OCI-LY3 (cell line): ENCODE data around the gene NMRK1.

Experiments used
- H2AFZ ChIP-seq: fragments of 200-600, 300-600 bp; shearing (Covaris generic); 2 replicates; pipeline ENCODE4 v1.6.0; 2014; ENCODE audit warnings: antibody characterized with exemption, low read depth, low read length
- H3K27ac ChIP-seq: fragments of 200-600, 300-600 bp; sonication (generic); 2 replicates; pipeline ENCODE4 v1.5.1; 2014; ENCODE audit warnings: mild to moderate bottlenecking, low read length, moderate library complexity, mixed read lengths
- H3K27me3 ChIP-seq: fragments of 200-600, 300-600 bp; sonication (generic); 2 replicates; pipeline ENCODE4 v1.6.1; 2014; ENCODE audit warnings: low read depth, low read length, mixed read lengths
- H3K36me3 ChIP-seq: fragments of 200-600, 300-600 bp; sonication (generic); replicated peaks from 2 replicates; pipeline ENCODE3; 2014; ENCODE audit warnings: low read depth, low read length, mixed read lengths
- H3K4me1 ChIP-seq: fragments of 300-600, 200-600 bp; sonication (generic); 2 replicates; pipeline ENCODE4 v1.6.1; 2014; ENCODE audit warnings: low read length, mixed read lengths
- H3K4me2 ChIP-seq: fragments of 200-600, 300-600 bp; sonication (generic); 2 replicates; pipeline ENCODE4 v1.6.1; 2014; ENCODE audit warnings: low read length, mixed read lengths
- H3K4me3 ChIP-seq: fragments of 300-600, 200-600 bp; sonication (generic); 2 replicates; pipeline ENCODE4 v1.5.1; 2014; ENCODE audit warnings: antibody characterized with exemption, mild to moderate bottlenecking, low read length, moderate library complexity
- H3K79me2 ChIP-seq: fragments of 300-600, 200-600 bp; shearing (Covaris generic); 2 replicates; pipeline ENCODE4 v1.6.1; 2014; ENCODE audit warnings: mild to moderate bottlenecking, low read length, mixed read lengths
- H3K9ac ChIP-seq: fragments of 300-600, 200-600 bp; shearing (Covaris generic); 2 replicates; pipeline ENCODE4 v1.6.0; 2014; ENCODE audit warnings: mild to moderate bottlenecking, low read length, moderate library complexity
- H3K9me3 ChIP-seq: fragments of 200-600, 300-600 bp; shearing (Covaris generic); 2 replicates; pipeline ENCODE4 v1.6.1; 2014; ENCODE audit warnings: low read length, mixed read lengths; ENCODE audit not compliant: insufficient read depth
- H4K20me1 ChIP-seq: fragments of 200-600, 300-600 bp; sonication (generic); 2 replicates; pipeline ENCODE4 v1.6.1; 2016; ENCODE audit warnings: low read length, mixed read lengths; ENCODE audit not compliant: insufficient read depth
- EZH2phosphoT487 ChIP-seq: fragments of 200-600 bp; shearing (Covaris generic); IDR thresholded peaks from 2 replicates; pipeline ENCODE4 v1.6.1; 2018; ENCODE audit warnings: antibody characterized with exemption, mixed run types, low read depth
- TF ChIP-seq, protein P1 (sequence below): fragments of 200-600, 300-600 bp; sonication (generic); IDR thresholded peaks from 2 replicates; pipeline ENCODE4 v1.5.1; 2014; ENCODE audit warnings: antibody characterized with exemption, low read length, low read depth

Gene NMRK1

DNA sequence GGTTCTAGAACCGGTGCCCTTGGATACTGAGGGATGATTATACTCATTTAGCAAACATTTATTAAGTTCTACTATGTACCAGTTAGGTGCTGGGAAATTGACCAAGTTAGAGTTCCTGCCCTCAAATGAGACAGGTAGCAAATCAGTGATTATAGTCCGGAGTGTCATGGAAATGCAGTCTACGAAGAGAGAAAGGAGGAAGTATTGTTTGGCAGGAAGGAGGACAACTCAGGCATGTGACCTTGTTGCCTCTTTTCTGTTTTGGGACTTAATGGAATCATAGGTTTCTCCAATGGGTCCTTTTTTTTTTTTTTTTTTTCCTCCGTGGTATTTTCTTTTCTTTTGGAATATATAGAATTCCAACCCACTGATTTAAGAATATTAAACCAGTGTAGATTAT is 28.4 kb upstream of the NMRK1 start:
- no peak overlapping the region for H3K9ac ChIP-seq
- H3K27me3 ChIP-seq, result no peaks in the 10 kb centered on the region
- no peak overlapping the region for H3K27ac ChIP-seq
- no peaks in the 10 kb centered on the region for H3K36me3 ChIP-seq
- H3K4me2 ChIP-seq, result no peak overlapping the region
- H2AFZ ChIP-seq, result no peak overlapping the region
- no peak overlapping the region for H3K4me3 ChIP-seq
- H3K4me1 ChIP-seq, result no peaks in the 10 kb centered on the region
- H3K9me3 ChIP-seq, result no peaks in the 10 kb centered on the region
- H3K79me2 ChIP-seq, result no peaks in the 10 kb centered on the region
- H4K20me1 ChIP-seq, result no peaks in the 10 kb centered on the region
- TF ChIP-seq, protein P1, sequence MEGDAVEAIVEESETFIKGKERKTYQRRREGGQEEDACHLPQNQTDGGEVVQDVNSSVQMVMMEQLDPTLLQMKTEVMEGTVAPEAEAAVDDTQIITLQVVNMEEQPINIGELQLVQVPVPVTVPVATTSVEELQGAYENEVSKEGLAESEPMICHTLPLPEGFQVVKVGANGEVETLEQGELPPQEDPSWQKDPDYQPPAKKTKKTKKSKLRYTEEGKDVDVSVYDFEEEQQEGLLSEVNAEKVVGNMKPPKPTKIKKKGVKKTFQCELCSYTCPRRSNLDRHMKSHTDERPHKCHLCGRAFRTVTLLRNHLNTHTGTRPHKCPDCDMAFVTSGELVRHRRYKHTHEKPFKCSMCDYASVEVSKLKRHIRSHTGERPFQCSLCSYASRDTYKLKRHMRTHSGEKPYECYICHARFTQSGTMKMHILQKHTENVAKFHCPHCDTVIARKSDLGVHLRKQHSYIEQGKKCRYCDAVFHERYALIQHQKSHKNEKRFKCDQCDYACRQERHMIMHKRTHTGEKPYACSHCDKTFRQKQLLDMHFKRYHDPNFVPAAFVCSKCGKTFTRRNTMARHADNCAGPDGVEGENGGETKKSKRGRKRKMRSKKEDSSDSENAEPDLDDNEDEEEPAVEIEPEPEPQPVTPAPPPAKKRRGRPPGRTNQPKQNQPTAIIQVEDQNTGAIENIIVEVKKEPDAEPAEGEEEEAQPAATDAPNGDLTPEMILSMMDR, result no peak
- no peak for TF ChIP-seq EZH2phosphoT487

DNA sequence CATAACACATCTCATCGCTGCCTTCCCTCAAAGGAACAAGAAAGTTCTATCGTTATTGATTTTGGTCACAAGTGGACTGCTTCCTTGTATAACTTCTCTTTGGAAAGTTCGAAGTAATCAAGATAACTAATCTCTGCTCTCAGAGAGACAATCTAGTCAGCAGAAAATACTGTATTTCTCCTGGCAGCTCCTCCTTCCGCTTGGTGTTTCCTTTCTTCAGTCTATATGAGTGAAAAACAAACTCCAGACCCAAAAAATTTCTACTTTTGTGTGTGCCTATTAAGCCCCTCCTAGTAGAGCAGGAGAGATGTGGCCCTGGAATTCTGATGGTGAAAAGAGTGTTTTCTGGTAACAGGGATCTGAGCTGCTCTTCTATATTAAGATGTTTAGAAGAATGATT is 24.8 kb upstream of the NMRK1 start:
- H3K9ac ChIP-seq, result no peak overlapping the region
- no peak overlapping the region for H3K4me2 ChIP-seq
- H3K27me3 ChIP-seq, result no peaks in the 10 kb centered on the region
- H4K20me1 ChIP-seq, result 0 out of 2 replicates have a peak, but pooled peaks cover 3% of the 10 kb centered on the region
- no peak overlapping the region for H2AFZ ChIP-seq
- H3K27ac ChIP-seq, result no peak overlapping the region
- H3K79me2 ChIP-seq, result no peaks in the 10 kb centered on the region
- no peaks in the 10 kb centered on the region for H3K9me3 ChIP-seq
- no peaks in the 10 kb centered on the region for H3K36me3 ChIP-seq
- no peak for TF ChIP-seq EZH2phosphoT487
- TF ChIP-seq, protein P1, result no peak
- H3K4me1 ChIP-seq, result no peaks in the 10 kb centered on the region
- no peak overlapping the region for H3K4me3 ChIP-seq

DNA sequence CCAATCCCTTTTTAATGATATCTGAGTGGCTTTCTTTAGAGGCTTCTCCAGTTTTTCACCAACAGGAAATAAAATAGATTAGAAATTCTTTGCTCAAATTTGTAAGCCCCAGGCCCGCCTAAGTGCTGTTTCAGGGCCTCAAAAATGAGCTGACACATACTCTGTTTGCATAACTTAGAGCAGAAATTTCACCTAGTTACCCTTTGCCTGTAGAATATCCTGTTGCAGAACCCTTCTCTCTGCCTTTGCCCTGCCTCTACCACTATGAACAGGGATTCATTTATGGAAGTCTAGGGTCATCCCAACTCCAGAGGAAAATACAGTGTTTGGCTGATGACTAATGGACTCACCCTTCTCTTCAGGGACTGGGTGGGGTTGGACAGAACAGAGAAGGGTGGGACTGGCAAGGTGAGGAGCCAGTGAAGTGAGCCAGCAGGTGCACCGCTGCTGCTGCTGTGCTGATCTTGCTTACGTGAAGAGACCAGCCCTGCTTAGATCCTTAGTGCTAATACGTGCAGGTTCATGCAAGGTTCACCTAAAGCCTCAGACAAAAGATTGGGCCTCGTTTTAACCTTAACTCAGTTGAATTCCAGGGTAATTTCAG is 23.2 kb upstream of the NMRK1 start:
- TF ChIP-seq, protein P1, result no peak
- no peak for TF ChIP-seq EZH2phosphoT487
- H3K79me2 ChIP-seq, result no peaks in the 10 kb centered on the region
- H3K36me3 ChIP-seq, result no peaks in the 10 kb centered on the region
- no peaks in the 10 kb centered on the region for H3K9me3 ChIP-seq
- no peak overlapping the region for H2AFZ ChIP-seq
- no peak overlapping the region for H3K9ac ChIP-seq
- H3K27me3 ChIP-seq, result no peaks in the 10 kb centered on the region
- H3K27ac ChIP-seq, result no peak overlapping the region
- H3K4me1 ChIP-seq, result no peaks in the 10 kb centered on the region
- 0 out of 2 replicates have a peak, but pooled peaks cover 3% of the 10 kb centered on the region for H4K20me1 ChIP-seq
- H3K4me3 ChIP-seq, result no peak overlapping the region
- H3K4me2 ChIP-seq, result no peak overlapping the region

DNA sequence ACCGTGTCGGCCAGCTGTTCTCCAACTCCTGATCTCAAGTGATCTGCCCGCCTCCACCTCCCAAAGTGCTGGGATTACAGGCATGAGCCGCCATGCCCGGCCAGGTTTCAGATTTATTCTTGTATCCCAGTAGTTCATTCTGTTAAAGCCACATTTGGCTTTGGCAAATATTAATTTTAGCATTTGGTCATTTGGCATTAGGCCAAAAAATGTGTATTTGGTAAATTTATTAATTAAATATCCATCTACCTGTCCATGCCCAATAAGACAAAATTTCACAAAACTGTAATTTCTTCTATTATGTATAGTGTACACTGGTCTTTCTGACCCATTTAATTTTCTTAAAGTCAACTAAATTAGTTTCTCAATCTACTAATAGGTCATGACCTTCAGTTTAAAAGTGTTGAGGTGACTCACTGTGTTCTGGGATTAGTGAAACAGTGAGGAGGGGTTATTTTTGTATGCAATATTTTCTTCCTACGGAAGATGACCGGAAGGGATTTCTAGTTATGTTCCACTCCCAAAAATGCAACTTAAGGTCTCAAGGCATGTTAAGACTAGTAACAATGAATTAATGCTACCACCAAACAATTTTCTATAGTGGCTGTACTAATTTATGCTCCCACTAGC is 21.4 kb upstream of the NMRK1 start:
- no peak overlapping the region for H3K4me3 ChIP-seq
- no peak overlapping the region for H3K4me2 ChIP-seq
- no peak overlapping the region for H2AFZ ChIP-seq
- 0 out of 2 replicates have a peak, but pooled peaks cover 6% of the 10 kb centered on the region for H4K20me1 ChIP-seq
- no peak for TF ChIP-seq EZH2phosphoT487
- TF ChIP-seq, protein P1, result no peak
- no peaks in the 10 kb centered on the region for H3K9me3 ChIP-seq
- no peaks in the 10 kb centered on the region for H3K27me3 ChIP-seq
- no peaks in the 10 kb centered on the region for H3K36me3 ChIP-seq
- no peak overlapping the region for H3K9ac ChIP-seq
- H3K27ac ChIP-seq, result no peak overlapping the region
- H3K4me1 ChIP-seq, result no peaks in the 10 kb centered on the region
- H3K79me2 ChIP-seq, result no peaks in the 10 kb centered on the region
